NB4 (cell line): ENCODE data around the gene BTG1.

Experiments
- CTCF ChIP-seq: IDR thresholded peaks from one replicate; pipeline ENCODE4 v1.5.1; 2012; ENCODE audit warnings: low read depth, low read length
- POLR2A ChIP-seq: IDR thresholded peaks from 2 replicates; pipeline ENCODE4 v1.6.1; 2011; ENCODE audit warnings: mild to moderate bottlenecking; ENCODE audit not compliant: insufficient read length; ENCODE audit errors: extremely low read depth

GRCh38 chr12:92130999-92131398 lies 14.6 kb downstream of the BTG1 start:
- TF ChIP-seq CTCF (no peak), POLR2A (no peak)
